Stimulated activated naive CD8-positive, alpha-beta T cell treated with anti-CD3 and anti-CD28 coated beads, Interleukin-15, Interleukin-2, amounts not matched to agents 100 U/mL and 50 U/mL, for 24 hours (primary cell): ENCODE data around the gene VSNL1.

Experiments
- ATAC-seq: fragments of 150-1000 bp; cut with Tn5 transposase; one replicate; pipeline ENCODE4 v1.10.0; 2021
- DNase-seq: peaks from one replicate; pipeline ENCODE4 v3.0.0; 2021

Gene VSNL1

GRCh38 chr2:17646081-17646554 is 105.6 kb downstream of the VSNL1 start:
- peak; percentile 67 for ATAC-seq
- peak; percentile 52 for DNase-seq

- ATAC-seq (no peak), DNase-seq (no peak)
Measured at GRCh38 chr2:17646838-17647701, 106.6 kb downstream of the VSNL1 start.

- ATAC-seq: no peak
- DNase-seq: no peak
Measured at GRCh38 chr2:17648581-17648980, 108.1 kb downstream of the VSNL1 start.

GRCh38 chr2:17649026-17649425 is 108.5 kb downstream of the VSNL1 start:
- ATAC-seq (no peak), DNase-seq (no peak)

- no peak for ATAC-seq
- no peak for DNase-seq
Measured at GRCh38 chr2:17652681-17653394, 112.3 kb downstream of the VSNL1 start.

GRCh38 chr2:17657759-17658158 is 117.3 kb downstream of the VSNL1 start:
- ATAC-seq (no peak), DNase-seq (no peak)

DNA sequence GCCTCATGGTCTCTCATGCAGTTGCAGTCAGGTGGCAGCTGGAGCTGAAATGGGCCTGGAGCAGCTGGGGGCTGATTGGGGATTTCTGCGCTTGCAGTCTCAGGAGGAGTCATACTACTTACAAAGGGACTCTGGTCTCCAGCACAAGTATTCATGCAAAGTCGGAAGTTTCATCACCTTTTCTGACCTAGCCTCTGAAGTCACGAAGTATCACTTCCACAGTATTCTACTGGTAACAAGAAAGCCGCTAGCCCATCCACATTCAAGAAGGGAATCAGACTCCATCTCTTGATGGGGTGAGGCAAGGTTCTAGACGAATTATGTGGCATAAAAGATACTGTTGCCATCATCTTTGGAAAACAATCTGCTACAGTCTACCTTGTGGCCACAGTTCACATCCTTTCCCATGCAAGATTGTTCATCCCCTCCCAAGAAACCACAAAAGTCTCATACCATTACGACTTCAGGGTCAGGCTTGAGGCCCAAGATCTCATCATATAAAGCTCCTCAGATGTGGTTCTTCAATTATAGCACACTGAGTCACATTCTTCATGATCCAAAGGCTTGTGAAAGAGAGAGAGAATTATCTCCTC is 117.9 kb downstream of the VSNL1 start:
- DNase-seq (no peak), ATAC-seq (peak; percentile 82)

DNA sequence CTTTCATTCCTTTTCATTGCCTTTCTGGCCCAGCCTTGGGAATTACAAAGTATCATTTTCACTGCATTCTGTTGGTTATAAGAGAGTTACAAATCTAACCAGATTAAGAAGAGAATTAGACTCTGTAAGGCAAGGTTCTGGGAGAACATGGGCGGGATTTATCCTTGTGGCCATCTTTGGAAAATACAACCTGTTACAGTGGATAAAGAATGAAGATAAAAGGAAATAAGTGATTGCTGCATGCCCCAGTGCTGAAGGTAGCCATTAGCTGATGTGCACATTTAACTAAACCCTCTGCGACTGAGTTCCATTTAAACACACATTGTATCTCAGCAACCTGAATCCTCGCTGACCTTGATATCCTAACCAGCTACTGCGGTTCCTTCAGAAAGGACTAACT is 119.7 kb downstream of the VSNL1 start:
- ATAC-seq (no peak), DNase-seq (no peak)

- DNase-seq (no peak), ATAC-seq (no peak)
Measured at GRCh38 chr2:17661460-17661859, 121.0 kb downstream of the VSNL1 start.

DNA sequence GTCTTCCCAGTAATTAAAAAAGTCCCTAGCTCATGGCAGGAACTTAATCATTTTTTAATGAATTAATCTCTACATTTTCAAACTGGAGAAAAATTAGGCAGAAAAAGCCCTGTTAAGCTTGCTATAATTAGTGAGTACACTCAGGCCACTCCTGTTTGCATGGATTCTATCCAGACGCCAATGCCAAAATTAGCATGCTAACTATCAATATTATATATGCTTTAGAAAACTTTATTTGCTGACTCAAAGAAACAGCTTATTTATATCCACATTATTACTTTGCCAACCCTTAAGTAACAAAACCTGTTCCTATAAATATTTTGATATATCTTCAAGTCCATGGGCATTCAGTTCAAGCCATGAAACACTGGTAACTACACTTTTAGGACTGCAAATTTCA is 122.2 kb downstream of the VSNL1 start:
- DNase-seq: no peak
- no peak for ATAC-seq

GRCh38 chr2:17664534-17664933 is 124.0 kb downstream of the VSNL1 start:
- DNase-seq (no peak), ATAC-seq (no peak)

DNA sequence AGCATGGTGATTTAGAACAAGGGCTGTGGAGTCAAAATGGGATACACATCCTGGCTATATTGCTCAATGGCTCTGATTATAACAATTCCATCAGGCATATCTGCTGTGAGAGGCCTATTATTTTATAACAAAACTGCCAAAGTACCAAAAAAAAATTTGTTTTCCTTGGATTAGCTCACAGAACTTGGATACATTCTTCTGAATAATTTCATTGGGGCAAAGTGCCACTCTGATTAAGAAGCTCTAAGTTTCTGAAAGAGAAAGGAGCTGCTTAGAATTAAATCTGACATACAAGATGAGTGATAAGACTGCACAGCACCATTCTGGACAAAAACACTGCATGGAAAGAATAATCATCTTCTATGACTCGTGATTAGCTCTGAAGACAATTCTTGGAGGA is 127.4 kb downstream of the VSNL1 start:
- ATAC-seq: no peak

GRCh38 chr2:17672583-17673317 is 132.3 kb downstream of the VSNL1 start:
- DNase-seq: no peak
- ATAC-seq: peak; percentile 59

More for the DNA sequence above, 127.4 kb downstream of the VSNL1 start:
- no peak for DNase-seq

GRCh38 chr2:17674817-17675216 is 134.3 kb downstream of the VSNL1 start:
- ATAC-seq (no peak), DNase-seq (no peak)

- ATAC-seq (no peak), DNase-seq (no peak)
Measured at GRCh38 chr2:17680119-17680518, 139.6 kb downstream of the VSNL1 start.

DNA sequence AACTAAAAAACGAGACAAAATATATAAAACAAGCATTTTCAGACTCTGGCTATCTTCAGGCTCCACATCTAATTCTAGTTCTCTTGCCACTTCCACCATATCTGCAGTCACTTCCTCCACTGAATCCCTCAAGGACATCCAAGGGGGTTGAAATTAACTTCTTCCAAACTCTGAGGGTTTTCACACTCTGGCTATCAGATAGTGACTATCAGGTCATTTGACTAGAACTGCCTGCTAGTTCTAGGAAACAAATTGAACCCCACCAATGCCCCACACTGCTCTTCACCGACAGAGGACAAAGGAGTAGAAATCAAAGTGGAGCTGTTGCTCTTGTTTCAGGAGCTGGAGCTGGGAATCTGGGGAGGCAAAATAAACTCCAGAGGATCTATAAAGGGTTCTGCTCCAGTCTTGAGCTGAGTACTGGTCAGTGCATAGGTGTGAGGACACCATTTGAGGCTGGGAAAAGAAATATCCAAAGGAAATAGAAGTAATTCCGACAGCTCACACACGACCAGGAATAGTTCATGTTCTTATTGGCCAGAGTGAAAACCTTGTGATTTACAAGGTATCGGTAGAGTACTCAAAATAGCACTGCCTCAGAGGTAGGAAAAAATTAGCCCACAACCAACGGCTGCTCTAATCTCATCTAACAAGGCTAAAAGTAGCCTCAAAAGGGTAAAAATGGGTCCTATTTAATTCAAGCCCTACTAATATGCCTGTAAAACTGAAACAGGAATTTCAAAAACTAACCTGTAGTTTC is 141.8 kb downstream of the VSNL1 start:
- ATAC-seq (no peak), DNase-seq (no peak)

DNA sequence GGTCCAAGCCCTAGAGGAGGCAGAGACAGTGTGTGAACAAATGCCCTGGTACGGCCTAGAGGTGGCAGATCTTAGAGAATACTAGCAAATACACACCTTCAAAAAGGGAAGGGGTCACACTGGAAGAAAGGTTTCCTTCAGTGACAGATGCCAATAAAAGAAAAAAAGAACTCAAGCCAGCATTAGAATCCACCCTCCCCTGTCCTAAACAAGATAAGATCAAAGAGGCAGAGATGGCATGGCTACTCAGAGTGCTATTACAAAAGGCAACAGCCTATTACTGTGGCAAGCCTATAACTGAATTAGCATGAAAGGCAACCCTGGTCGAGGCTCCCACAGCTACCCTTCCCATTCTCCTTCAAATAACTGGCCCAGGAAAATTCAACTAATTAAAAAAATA is 143.5 kb downstream of the VSNL1 start:
- no peak for ATAC-seq
- DNase-seq: no peak

GRCh38 chr2:17688600-17688999 is 148.1 kb downstream of the VSNL1 start:
- DNase-seq (no peak), ATAC-seq (no peak)

GRCh38 chr2:17689010-17689409 is 148.5 kb downstream of the VSNL1 start:
- no peak for DNase-seq
- ATAC-seq: no peak

- no peak for ATAC-seq
- DNase-seq: no peak
Measured at GRCh38 chr2:17690776-17691175, 150.3 kb downstream of the VSNL1 start.
